ENCODE measurements around the gene USH2A.

Gene USH2A

DNA sequence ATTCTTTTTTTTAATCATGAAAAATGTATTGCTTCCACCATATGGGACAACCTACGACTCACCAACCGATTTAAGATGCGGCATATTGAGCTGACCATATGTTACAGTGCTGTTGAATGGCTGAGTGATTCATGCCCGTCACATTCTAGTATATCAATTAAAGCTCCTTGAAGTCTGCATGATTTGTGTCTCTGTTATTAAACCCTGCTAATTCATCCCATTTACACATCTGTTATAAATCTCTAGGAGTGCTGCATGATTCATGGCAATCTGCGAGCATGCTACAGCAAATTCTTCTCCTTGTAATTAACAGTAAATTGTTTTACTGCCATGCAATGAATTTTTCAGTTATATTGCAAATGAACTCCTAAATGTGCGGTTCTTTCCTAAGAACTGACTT, 239.8 kb downstream of the USH2A start:
- Histone ChIP-seq H3K9me3 (ENCODE audit: control insufficient read depth, insufficient read depth, low read depth, low read length) (no peaks in the 10 kb centered on the region), H3K27ac (ENCODE audit: extremely low read depth, low read depth, low read length) (no peak overlapping the region), H3K4me1 (ENCODE audit: control insufficient read depth, insufficient read depth, low read length) (no peaks in the 10 kb centered on the region), H3K4me3 (ENCODE audit: low read depth, low read length) (no peak overlapping the region), H3K36me3 (ENCODE audit: control insufficient read depth in 2 of 2, insufficient read depth in 1 of 2, low read length in 2 of 2) (no peaks in the 10 kb centered on the region)
- ChIA-PET POLR2A (no interaction called here), CTCF (interaction anchor here (0.6 kb wide), 2 partner anchors 11 to 418 kb away, joined by 3 to 4 read pairs; no protein-coding TSS in a partner anchor)
- TF ChIP-seq ZNF585B (tag by site-specific recombination; IDR thresholded peaks at IDR 0.05) (no peak), ZIC2 (tag by site-specific recombination; IDR thresholded peaks at IDR 0.05) (no peak), ZNF624 (tag by site-specific recombination; IDR thresholded peaks at IDR 0.05) (no peak), ZNF335 (tag by site-specific recombination; conservative IDR thresholded peaks at IDR 0.05) (no peak), TCF7L2 (IDR thresholded peaks at IDR 0.05; ENCODE audit: borderline replicate concordance, low read depth, low read length) (peak; percentile 84), ZNF341 (tag by site-specific recombination; IDR thresholded peaks at IDR 0.05; ENCODE audit: low read depth) (no peak), ZNF529 (tag by site-specific recombination; IDR thresholded peaks at IDR 0.05; ENCODE audit: insufficient replicate concordance) (no peak), SP7 (tag by site-specific recombination; IDR thresholded peaks at IDR 0.05) (peak; percentile 40; the same call in 1 of the 2 replicates), YY2 (tag by site-specific recombination; IDR thresholded peaks at IDR 0.05) (no peak), ZNF146 (tag by site-specific recombination; IDR thresholded peaks at IDR 0.05) (no peak), SP2 (tag by site-specific recombination; IDR thresholded peaks at IDR 0.05) (no peak), ZNF777 (tag by site-specific recombination; IDR thresholded peaks at IDR 0.05; ENCODE audit: borderline replicate concordance) (no peak), ZNF366 (tag by site-specific recombination; conservative IDR thresholded peaks at IDR 0.05) (0 out of 2 replicates have a peak, but pooled peaks have one; percentile 18), ZFHX2 (tag by site-specific recombination; conservative IDR thresholded peaks at IDR 0.05) (no peak), ZNF654 (tag by site-specific recombination; IDR thresholded peaks at IDR 0.05; ENCODE audit: low read depth) (no peak)
- TF ChIP-seq, protein P1, sequence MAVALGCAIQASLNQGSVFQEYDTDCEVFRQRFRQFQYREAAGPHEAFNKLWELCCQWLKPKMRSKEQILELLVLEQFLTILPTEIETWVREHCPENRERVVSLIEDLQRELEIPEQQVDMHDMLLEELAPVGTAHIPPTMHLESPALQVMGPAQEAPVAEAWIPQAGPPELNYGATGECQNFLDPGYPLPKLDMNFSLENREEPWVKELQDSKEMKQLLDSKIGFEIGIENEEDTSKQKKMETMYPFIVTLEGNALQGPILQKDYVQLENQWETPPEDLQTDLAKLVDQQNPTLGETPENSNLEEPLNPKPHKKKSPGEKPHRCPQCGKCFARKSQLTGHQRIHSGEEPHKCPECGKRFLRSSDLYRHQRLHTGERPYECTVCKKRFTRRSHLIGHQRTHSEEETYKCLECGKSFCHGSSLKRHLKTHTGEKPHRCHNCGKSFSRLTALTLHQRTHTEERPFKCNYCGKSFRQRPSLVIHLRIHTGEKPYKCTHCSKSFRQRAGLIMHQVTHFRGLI (tag by site-specific recombination; IDR thresholded peaks at IDR 0.05): no peak
- TF ChIP-seq, protein P2, sequence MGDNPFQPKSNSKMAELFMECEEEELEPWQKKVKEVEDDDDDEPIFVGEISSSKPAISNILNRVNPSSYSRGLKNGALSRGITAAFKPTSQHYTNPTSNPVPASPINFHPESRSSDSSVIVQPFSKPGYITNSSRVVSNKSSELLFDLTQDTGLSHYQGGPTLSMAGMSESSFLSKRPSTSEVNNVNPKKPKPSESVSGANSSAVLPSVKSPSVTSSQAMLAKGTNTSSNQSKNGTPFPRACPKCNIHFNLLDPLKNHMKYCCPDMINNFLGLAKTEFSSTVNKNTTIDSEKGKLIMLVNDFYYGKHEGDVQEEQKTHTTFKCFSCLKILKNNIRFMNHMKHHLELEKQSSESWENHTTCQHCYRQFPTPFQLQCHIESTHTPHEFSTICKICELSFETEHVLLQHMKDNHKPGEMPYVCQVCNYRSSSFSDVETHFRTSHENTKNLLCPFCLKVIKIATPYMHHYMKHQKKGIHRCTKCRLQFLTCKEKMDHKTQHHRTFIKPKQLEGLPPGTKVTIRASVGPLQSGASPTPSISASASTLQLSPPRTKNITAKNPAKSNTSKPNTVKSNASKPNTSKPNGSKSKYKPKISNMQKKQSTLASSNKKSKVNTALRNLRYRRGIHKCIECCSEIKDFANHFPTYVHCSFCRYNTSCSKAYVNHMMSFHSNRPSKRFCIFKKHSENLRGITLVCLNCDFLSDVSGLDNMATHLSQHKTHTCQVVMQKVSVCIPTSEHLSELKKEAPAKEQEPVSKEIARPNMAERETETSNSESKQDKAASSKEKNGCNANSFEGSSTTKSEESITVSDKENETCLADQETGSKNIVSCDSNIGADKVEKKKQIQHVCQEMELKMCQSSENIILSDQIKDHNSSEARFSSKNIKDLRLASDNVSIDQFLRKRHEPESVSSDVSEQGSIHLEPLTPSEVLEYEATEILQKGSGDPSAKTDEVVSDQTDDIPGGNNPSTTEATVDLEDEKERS (tag by site-specific recombination; IDR thresholded peaks at IDR 0.05): no peak

DNA sequence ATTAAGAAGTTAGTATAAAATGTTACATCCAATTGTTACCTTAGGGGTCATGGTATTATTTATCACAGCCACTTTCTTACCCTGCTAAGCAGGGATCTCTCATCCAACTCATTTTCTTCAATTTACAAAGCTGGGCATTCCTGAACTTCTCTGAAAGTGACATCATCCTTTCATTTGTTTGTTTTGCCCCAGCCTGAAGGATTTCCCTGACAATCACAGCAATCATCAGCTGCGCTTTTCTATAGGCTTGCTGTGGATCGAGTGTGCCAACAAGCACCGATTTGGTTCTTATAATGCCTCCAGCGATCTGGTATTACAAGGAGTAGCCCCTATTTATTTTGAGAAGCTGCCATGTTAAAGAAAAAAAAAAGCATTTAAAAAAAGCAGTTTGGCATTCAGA, 240.2 kb downstream of the USH2A start:
- H3K36me3 ChIP-seq (ENCODE audit: control insufficient read depth in 2 of 2, insufficient read depth in 1 of 2, low read length in 2 of 2): no peaks in the 10 kb centered on the region
- no peaks in the 10 kb centered on the region for H3K9me3 ChIP-seq (ENCODE audit: control insufficient read depth, insufficient read depth, low read depth, low read length)
- no peak overlapping the region for H3K27ac ChIP-seq (ENCODE audit: extremely low read depth, low read depth, low read length)
- H3K4me3 ChIP-seq (ENCODE audit: low read depth, low read length): 0 out of 2 replicates have a peak overlapping the region, but pooled peaks have one; percentile 1
- no peaks in the 10 kb centered on the region for H3K4me1 ChIP-seq (ENCODE audit: control insufficient read depth, insufficient read depth, low read length)
- CTCF ChIA-PET: interaction anchor here (0.6 kb wide), 2 partner anchors 11 to 418 kb away, joined by 3 to 4 read pairs; no protein-coding TSS in a partner anchor
- TF ChIP-seq GLIS1 (tag by site-specific recombination; IDR thresholded peaks at IDR 0.05): peak; percentile 31; the same call in 1 of the 2 replicates
- TF ChIP-seq, protein P3, sequence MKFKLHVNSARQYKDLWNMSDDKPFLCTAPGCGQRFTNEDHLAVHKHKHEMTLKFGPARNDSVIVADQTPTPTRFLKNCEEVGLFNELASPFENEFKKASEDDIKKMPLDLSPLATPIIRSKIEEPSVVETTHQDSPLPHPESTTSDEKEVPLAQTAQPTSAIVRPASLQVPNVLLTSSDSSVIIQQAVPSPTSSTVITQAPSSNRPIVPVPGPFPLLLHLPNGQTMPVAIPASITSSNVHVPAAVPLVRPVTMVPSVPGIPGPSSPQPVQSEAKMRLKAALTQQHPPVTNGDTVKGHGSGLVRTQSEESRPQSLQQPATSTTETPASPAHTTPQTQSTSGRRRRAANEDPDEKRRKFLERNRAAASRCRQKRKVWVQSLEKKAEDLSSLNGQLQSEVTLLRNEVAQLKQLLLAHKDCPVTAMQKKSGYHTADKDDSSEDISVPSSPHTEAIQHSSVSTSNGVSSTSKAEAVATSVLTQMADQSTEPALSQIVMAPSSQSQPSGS (tag by site-specific recombination; IDR thresholded peaks at IDR 0.05; ENCODE audit: low read depth): peak; percentile 31; the same call in 1 of the 2 replicates
- no peak for TF ChIP-seq ZNF174 (tag by site-specific recombination; IDR thresholded peaks at IDR 0.05)
- POLR2A ChIA-PET: no interaction called here

All from HEK293 (cell line).